HEK293T (cell line): ENCODE results near the gene ANKRD18A.

ENCODE experiments used
- CTCF ChIA-PET: fragments of 350-600 bp; formaldehyde crosslinking; extraction: SDS; loops from one replicate; lab custom pipeline; 2021; ENCODE audit warnings: antibody characterized with exemption, inconsistent platforms; lab: Yijun Ruan, JAX
- POLR2A ChIA-PET: fragments of 350-600 bp; formaldehyde crosslinking; extraction: SDS; loops from one replicate; lab custom pipeline; 2020; ENCODE audit warnings: antibody characterized with exemption, inconsistent platforms; lab: Yijun Ruan, JAX
- DNase-seq: peaks from one replicate; pipeline ENCODE4 v3.0.0; 2012; ENCODE audit warnings: mixed read lengths; ENCODE audit errors: extremely low spot score
- ARNT ChIP-seq: fragments of 450-650 bp; IDR thresholded peaks from 2 replicates; pipeline ENCODE4 v1.6.1; 2017; ENCODE audit warnings: mild to moderate bottlenecking
- BHLHE40 ChIP-seq: fragments of 450-650 bp; IDR thresholded peaks from 2 replicates; pipeline ENCODE4 v1.6.1; 2016; ENCODE audit warnings: mild to moderate bottlenecking, moderate library complexity, borderline replicate concordance
- CTBP1 ChIP-seq: fragments of 450-650 bp; IDR thresholded peaks from 2 replicates; pipeline ENCODE4 v1.6.1; 2016; ENCODE audit warnings: borderline replicate concordance
- ELF4 ChIP-seq: fragments of 450-650 bp; IDR thresholded peaks from 2 replicates; pipeline ENCODE4 v1.6.1; 2017; ENCODE audit warnings: antibody characterized with exemption
- FOXA1 ChIP-seq: fragments of 450-650 bp; IDR thresholded peaks from 2 replicates; pipeline ENCODE4 v1.6.1; 2016; ENCODE audit warnings: mild to moderate bottlenecking
- FOXK2 ChIP-seq: fragments of 450-650 bp; IDR thresholded peaks from 2 replicates; pipeline ENCODE4 v1.6.1; 2016; ENCODE audit warnings: mild to moderate bottlenecking
- FOXM1 ChIP-seq: fragments of 450-650 bp; IDR thresholded peaks from 2 replicates; pipeline ENCODE4 v1.6.1; 2017; ENCODE audit warnings: mild to moderate bottlenecking, borderline replicate concordance
- HDGF ChIP-seq: fragments of 450-650 bp; IDR thresholded peaks from 2 replicates; pipeline ENCODE4 v1.6.1; 2017; ENCODE audit warnings: antibody characterized with exemption, borderline replicate concordance
- L3MBTL2 ChIP-seq: fragments of 450-650 bp; conservative IDR thresholded peaks from 2 replicates; pipeline ENCODE4 v1.6.1; 2016; ENCODE audit warnings: mild to moderate bottlenecking
- LEF1 ChIP-seq: fragments of 450-650 bp; IDR thresholded peaks from 2 replicates; pipeline ENCODE4 v1.6.1; 2017; ENCODE audit warnings: mild to moderate bottlenecking, borderline replicate concordance
- NFRKB ChIP-seq: fragments of 450-650 bp; IDR thresholded peaks from 2 replicates; pipeline ENCODE4 v1.6.1; 2016; ENCODE audit warnings: mild to moderate bottlenecking, moderate library complexity
- PKNOX1 ChIP-seq: fragments of 450-650 bp; IDR thresholded peaks from 2 replicates; pipeline ENCODE4 v1.6.1; 2016
- SP1 ChIP-seq: fragments of 450-650 bp; IDR thresholded peaks from 2 replicates; pipeline ENCODE4 v1.6.1; 2017
- SUZ12 ChIP-seq: fragments of 450-650 bp; IDR thresholded peaks from 2 replicates; pipeline ENCODE4 v1.6.1; 2016; ENCODE audit warnings: mild to moderate bottlenecking
- TARDBP ChIP-seq: fragments of 450-650 bp; IDR thresholded peaks from 2 replicates; pipeline ENCODE4 v1.6.1; 2016
- ZNF384 ChIP-seq: fragments of 450-650 bp; IDR thresholded peaks from 2 replicates; pipeline ENCODE4 v1.6.1; 2016

Gene ANKRD18A

GRCh38 chr9:38634315-38634714 lies 13.9 kb upstream of the ANKRD18A start:
- TF ChIP-seq FOXM1 (no peak), L3MBTL2 (no peak), BHLHE40 (no peak), ZNF384 (no peak), ELF4 (no peak), NFRKB (no peak), SP1 (no peak), PKNOX1 (no peak), ARNT (no peak), FOXA1 (no peak), LEF1 (no peak), CTBP1 (no peak), HDGF (no peak)
- no peak for DNase-seq
- ChIA-PET CTCF (no interaction called here), POLR2A (no interaction called here)

GRCh38 chr9:38629511-38629910 lies 9.1 kb upstream of the ANKRD18A start:
- no peak for DNase-seq
- TF ChIP-seq TARDBP: no peak
- no peak for TF ChIP-seq BHLHE40
- TF ChIP-seq FOXK2: no peak
- TF ChIP-seq ARNT: no peak
- TF ChIP-seq NFRKB: no peak
- ChIA-PET POLR2A (no interaction called here), CTCF (no interaction called here)

- POLR2A ChIA-PET: no interaction called here
- CTCF ChIA-PET: no interaction called here
- DNase-seq: no peak
- TF ChIP-seq FOXA1 (no peak), NFRKB (no peak), FOXM1 (no peak), SP1 (no peak), CTBP1 (no peak), SUZ12 (no peak), ARNT (no peak), FOXK2 (no peak)
Measured at GRCh38 chr9:38626006-38626405, 5.6 kb upstream of the ANKRD18A start.

- CTCF ChIA-PET: no interaction called here
- POLR2A ChIA-PET: no interaction called here
- TF ChIP-seq TARDBP (no peak), FOXM1 (no peak), NFRKB (no peak), LEF1 (no peak), HDGF (no peak), L3MBTL2 (no peak), FOXK2 (no peak)
- DNase-seq: no peak
Measured at GRCh38 chr9:38622951-38623350, 2.6 kb upstream of the ANKRD18A start.

GRCh38 chr9:38622288-38622674 lies 1.9 kb upstream of the ANKRD18A start:
- ChIA-PET POLR2A (no interaction called here), CTCF (no interaction called here)
- DNase-seq: no peak
- TF ChIP-seq L3MBTL2 (no peak), ZNF384 (no peak), FOXA1 (no peak), FOXM1 (no peak), PKNOX1 (no peak), ELF4 (no peak), TARDBP (no peak), LEF1 (no peak), ARNT (no peak), SUZ12 (no peak), NFRKB (no peak), HDGF (no peak)

GRCh38 chr9:38621434-38622287 lies 1.3 kb upstream of the ANKRD18A start:
- ChIA-PET POLR2A (no interaction called here), CTCF (no interaction called here)
- DNase-seq: no peak
- TF ChIP-seq ELF4 (no peak), PKNOX1 (no peak), ZNF384 (no peak), FOXK2 (no peak), FOXA1 (no peak), FOXM1 (no peak), SUZ12 (no peak), L3MBTL2 (no peak), HDGF (no peak), SP1 (no peak), BHLHE40 (no peak), CTBP1 (no peak), LEF1 (no peak), TARDBP (no peak), NFRKB (no peak), ARNT (no peak)
